Measurements from ENCODE around the gene KIFBP. TPM values are rescaled to one million over a fixed set of nuclear protein-coding genes. Genes with fewer than 3 reads are reported as not detected.

KIFBP gene
- total RNA-seq, 1 experiment from 2014 or later, result 44.7 TPM

- no peak for DNase-seq
- Histone ChIP-seq H3K79me1 (ENCODE audit: insufficient read depth, low read depth, low read length, poor library complexity, severe bottlenecking) (no peaks in the 10 kb centered on the region), H4K5ac (ENCODE audit: insufficient read length, low read depth, low read length) (no peak overlapping the region), H3K9ac (ENCODE audit: extremely low read depth, insufficient read length, low read length) (no peak overlapping the region), H3K27ac (ENCODE audit: insufficient read length, low read depth, low read length) (no peak overlapping the region), H3K79me2 (ENCODE audit: insufficient read depth, low read length) (no peaks in the 10 kb centered on the region), H2BK15ac (ENCODE audit: low read depth, low read length) (no peak overlapping the region), H3K27me3 (ENCODE audit: insufficient read depth, low read length) (no peaks in the 10 kb centered on the region), H2BK20ac (ENCODE audit: low read depth, low read length, poor library complexity, severe bottlenecking) (no peak overlapping the region), H4K91ac (ENCODE audit: insufficient read length, low read depth, low read length) (no peak overlapping the region), H3K4me1 (ENCODE audit: insufficient read depth, low read length) (no peaks in the 10 kb centered on the region), H3T11ph (ENCODE audit: low read length) (no peak overlapping the region), H3K18ac (ENCODE audit: insufficient read length, low read depth, low read length) (no peak overlapping the region), H2BK120ac (ENCODE audit: low read depth, low read length, poor library complexity, severe bottlenecking) (no peak overlapping the region), H3K4ac (ENCODE audit: low read depth, low read length) (no peak overlapping the region), H3K23ac (ENCODE audit: insufficient read length, low read depth, low read length) (no peak overlapping the region), H2BK5ac (ENCODE audit: insufficient read length, low read length) (no peak overlapping the region), H3K56ac (ENCODE audit: insufficient read length, low read depth, low read length) (no peak overlapping the region), H3K23me2 (ENCODE audit: insufficient read length, low read depth, low read length, poor library complexity, severe bottlenecking) (peaks cover 3% of the 10 kb centered on the region), H3K4me2 (ENCODE audit: insufficient read depth, insufficient read length, low read length) (no peak overlapping the region), H2AK5ac (ENCODE audit: insufficient read length, low read length) (no peak overlapping the region), H4K20me1 (ENCODE audit: control insufficient read depth, insufficient read depth, insufficient read length) (no peaks in the 10 kb centered on the region), H3K9me3 (ENCODE audit: control insufficient read depth, low read depth, low read length) (no peaks in the 10 kb centered on the region), H2BK12ac (ENCODE audit: insufficient read length, low read depth, low read length) (no peak overlapping the region), H4K8ac (replicated peaks; ENCODE audit: insufficient read length, low read depth, low read length) (no peak overlapping the region), H3K14ac (ENCODE audit: insufficient read depth, low read length) (no peak overlapping the region), H2AFZ (ENCODE audit: low read length) (no peak overlapping the region)
- no peaks in the 10 kb centered on the region for H3K9me3 Mint-ChIP-seq
- no peak for TF ChIP-seq CTCF (conservative IDR thresholded peaks at IDR 0.05)
- H3K27ac Mint-ChIP-seq, result no peak overlapping the region
- no peaks in the 10 kb centered on the region for H3K4me1 Mint-ChIP-seq
- peaks cover 5 to 27% (median 17%) of the 10 kb centered on the region in 3 experiments; a peak in 5 of 7 replicates for H3K36me3 Mint-ChIP-seq (ENCODE audit: insufficient read depth in 1 of 3, low read depth in 3 of 3)
- H3K27me3 Mint-ChIP-seq (ENCODE audit: low read depth), result no peaks in the 10 kb centered on the region
- H3K4me3 Mint-ChIP-seq, result no peak overlapping the region
- no CpG with 5 or more reads among the region's 3 CpGs for WGBS (ENCODE audit: extremely low coverage, insufficient read length, low lambda C conversion rate)
These were observed 38.0 kb upstream of the KIFBP start for GRCh38 chr10:68950598-68950997.
